GM19240 (cell line): ENCODE measurements around the gene PKD2.
"Not testable (repeated sequence)": the region's sequence is repeated elsewhere in the genome, so short reads cannot be mapped to it uniquely, and the experiment has no call there.

Experiments
- DNase-seq: peaks from one replicate; pipeline ENCODE4 v3.0.0; 2011; ENCODE audit warnings: low spot score; ENCODE audit not compliant: insufficient read length

Gene PKD2

GRCh38 chr4:88109123-88109881 is 101.9 kb downstream of the PKD2 start:
- DNase-seq = no peak

- DNase-seq = no peak
These were observed 103.4 kb downstream of the PKD2 start for GRCh38 chr4:88110826-88111225.

GRCh38 chr4:88112856-88113255 is 105.4 kb downstream of the PKD2 start:
- DNase-seq = no peak

GRCh38 chr4:88115587-88115986 is 108.2 kb downstream of the PKD2 start:
- DNase-seq = no peak

GRCh38 chr4:88119943-88120342 is 112.5 kb downstream of the PKD2 start:
- DNase-seq = no peak

GRCh38 chr4:88122260-88122659 is 114.8 kb downstream of the PKD2 start:
- DNase-seq = not testable (repeated sequence)
